Keratinocyte (primary cell): Measurements from ENCODE around the gene NR3C2. TPM values are rescaled to one million over a fixed set of nuclear protein-coding genes. Genes with fewer than 3 reads are reported as not detected.

ENCODE experiments used
- DNase-seq: peaks from one replicate; pipeline ENCODE4 v3.0.0-alpha.2; 2011; ENCODE audit warnings: low read depth, missing footprints, low spot score
- FAIRE-seq: peaks from 2 replicates; lab custom pipeline; 2011; peaks lifted over from hg19 to GRCh38; lab: Jason Lieb, UNC
- H2AFZ ChIP-seq: 2 replicates; pipeline ENCODE4 v1.6.0; 2012; ENCODE audit warnings: low read length, control low read depth, inconsistent platforms; ENCODE audit not compliant: control insufficient read depth
- H3K27ac ChIP-seq: 2 replicates; pipeline ENCODE4 v1.5.1; 2011; ENCODE audit warnings: low read length; ENCODE audit not compliant: control insufficient read depth, insufficient read depth
- H3K27me3 ChIP-seq: 3 replicates; pipeline ENCODE4 v1.6.0; 2011; ENCODE audit warnings: low read length; ENCODE audit not compliant: control insufficient read depth, insufficient read depth; ENCODE audit errors: extremely low read depth
- H3K36me3 ChIP-seq, 2 experiments: 2 replicates in 1 of 2; 3 replicates in 1 of 2; pipeline ENCODE4 v1.5.1; 2011; ENCODE audit warnings: low read length in 2 of 2, mild to moderate bottlenecking in 1 of 2; ENCODE audit not compliant: control insufficient read depth in 2 of 2, insufficient read depth in 2 of 2; ENCODE audit errors: extremely low read depth in 1 of 2
- H3K4me1 ChIP-seq: 3 replicates; pipeline ENCODE4 v1.5.1; 2011; ENCODE audit warnings: low read length; ENCODE audit not compliant: control insufficient read depth, insufficient read depth; ENCODE audit errors: extremely low read depth
- H3K4me2 ChIP-seq: 3 replicates; pipeline ENCODE4 v1.6.0; 2011; ENCODE audit warnings: low read depth, low read length; ENCODE audit not compliant: control insufficient read depth, insufficient read depth; ENCODE audit errors: extremely low read depth
- H3K4me3 ChIP-seq, 3 experiments: fragments of 200-600 bp in 1 of 3; sonication (generic) in 1 of 3; 2 replicates in 2 of 3; 3 replicates in 1 of 3; pipeline ENCODE4 v1.5.1; 2011 to 2016; ENCODE audit warnings: low read length in 3 of 3, mild to moderate bottlenecking in 3 of 3, control low read depth in 2 of 3, inconsistent platforms in 1 of 3, low read depth in 1 of 3, mixed read lengths in 1 of 3, mixed run types in 1 of 3, moderate library complexity in 1 of 3; ENCODE audit not compliant: control insufficient read depth in 2 of 3, insufficient read depth in 2 of 3; ENCODE audit errors: extremely low read depth in 1 of 3
- H3K79me2 ChIP-seq: 2 replicates; pipeline ENCODE4 v1.6.0; 2012; ENCODE audit warnings: low read length; ENCODE audit not compliant: control insufficient read depth, insufficient read depth
- H3K9ac ChIP-seq: 3 replicates; pipeline ENCODE4 v1.6.0; 2011; ENCODE audit warnings: low read length; ENCODE audit not compliant: control insufficient read depth, insufficient read depth; ENCODE audit errors: extremely low read depth
- H3K9me1 ChIP-seq: 3 replicates; pipeline ENCODE4 v1.6.0; 2011; ENCODE audit warnings: low read length; ENCODE audit not compliant: control insufficient read depth, insufficient read depth; ENCODE audit errors: extremely low read depth
- H3K9me3 ChIP-seq: 2 replicates; pipeline ENCODE4 v1.5.1; 2012; ENCODE audit warnings: low read depth, low read length; ENCODE audit not compliant: control insufficient read depth
- H4K20me1 ChIP-seq: 3 replicates; pipeline ENCODE4 v1.6.0; 2011; ENCODE audit warnings: low read length; ENCODE audit not compliant: control insufficient read depth, insufficient read depth; ENCODE audit errors: extremely low read depth
- EZH2 ChIP-seq: IDR thresholded peaks from one replicate; pipeline ENCODE4 v1.6.1; 2012; ENCODE audit warnings: inconsistent platforms, mild to moderate bottlenecking, low read length, moderate library complexity
- dilution Hi-C: fragments of 300-500 bp; cut with MboI; formaldehyde crosslinking; loops from one replicate; pipeline ENCODE4 v1.7.0; 2020; ENCODE audit warnings: low sequenced_read_pairs; ENCODE audit not compliant: extremely low pct_ligation_motif_present
- polyA plus RNA-seq, 5 experiments: library from polyadenylated mRNA; depleted of rRNA in 3 of 5; stranded (reverse) in 3 of 5; stranded (forward) in 1 of 5; unstranded in 1 of 5; fragments of >200 nt; gene quantifications; 1 replicate in 1 of 5; 2 replicates in 3 of 5; 3 replicates in 1 of 5; pipeline versions ENCODE4 v1.2.1 to v1.2.3, GENCODE V29; 2011 to 2012; ENCODE audit warnings: missing spikeins in 2 of 5, low read depth in 1 of 5, low replicate concordance in 1 of 5
- TF ChIP-seq, protein P1 (sequence below), 3 experiments: IDR thresholded peaks in 1 of 3; conservative IDR thresholded peaks in 1 of 3; optimal IDR thresholded peaks in 1 of 3; 2 replicates in 2 of 3; 3 replicates in 1 of 3; pipeline versions ENCODE3 to v1.5.1; 2011; ENCODE audit warnings: low read length in 3 of 3, mild to moderate bottlenecking in 3 of 3, moderate library complexity in 2 of 3, control low read depth in 1 of 3, inconsistent platforms in 1 of 3; ENCODE audit not compliant: insufficient read depth in 2 of 3; ENCODE audit errors: extremely low read depth in 1 of 3

Gene NR3C2
- polyA plus RNA-seq, 1 donor (not counting 4 experiments of a cell fraction or from before 2014, with no cell fraction given) = 1.5 TPM

DNA sequence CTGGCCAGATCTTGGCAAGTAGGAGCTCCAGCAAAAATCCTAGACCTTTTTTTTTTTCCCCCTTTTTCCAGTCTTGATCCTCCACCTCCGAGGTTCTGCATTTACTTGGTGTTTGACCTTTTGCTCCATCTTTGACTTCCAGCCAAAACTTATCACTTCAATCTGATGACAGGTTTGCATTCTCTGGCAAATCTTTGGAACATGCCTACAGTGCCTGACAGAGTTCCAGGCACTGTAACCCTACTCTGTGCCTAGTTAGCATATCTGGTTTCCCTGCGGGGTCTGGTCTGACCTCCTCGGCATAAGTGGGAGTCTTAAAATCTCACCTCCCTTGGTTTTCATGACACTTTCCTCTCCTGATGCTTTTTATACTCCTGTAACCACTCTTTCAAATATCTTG lies 39.4 kb upstream of the NR3C2 start:
- Histone ChIP-seq H3K9me1 (no peaks in the 10 kb centered on the region), H3K79me2 (no peaks in the 10 kb centered on the region), H2AFZ (no peak overlapping the region), H3K4me1 (no peaks in the 10 kb centered on the region), H4K20me1 (no peaks in the 10 kb centered on the region), H3K4me2 (no peak overlapping the region), H3K27ac (no peak overlapping the region), H3K27me3 (no peaks in the 10 kb centered on the region), H3K9me3 (no peaks in the 10 kb centered on the region), H3K9ac (no peak overlapping the region), H3K4me3 (no peak overlapping the region), H3K36me3 (no peaks in the 10 kb centered on the region)
- DNase-seq (no peak), FAIRE-seq (no peak)
- dilution Hi-C loops = no loop called here
- TF ChIP-seq, protein P1, sequence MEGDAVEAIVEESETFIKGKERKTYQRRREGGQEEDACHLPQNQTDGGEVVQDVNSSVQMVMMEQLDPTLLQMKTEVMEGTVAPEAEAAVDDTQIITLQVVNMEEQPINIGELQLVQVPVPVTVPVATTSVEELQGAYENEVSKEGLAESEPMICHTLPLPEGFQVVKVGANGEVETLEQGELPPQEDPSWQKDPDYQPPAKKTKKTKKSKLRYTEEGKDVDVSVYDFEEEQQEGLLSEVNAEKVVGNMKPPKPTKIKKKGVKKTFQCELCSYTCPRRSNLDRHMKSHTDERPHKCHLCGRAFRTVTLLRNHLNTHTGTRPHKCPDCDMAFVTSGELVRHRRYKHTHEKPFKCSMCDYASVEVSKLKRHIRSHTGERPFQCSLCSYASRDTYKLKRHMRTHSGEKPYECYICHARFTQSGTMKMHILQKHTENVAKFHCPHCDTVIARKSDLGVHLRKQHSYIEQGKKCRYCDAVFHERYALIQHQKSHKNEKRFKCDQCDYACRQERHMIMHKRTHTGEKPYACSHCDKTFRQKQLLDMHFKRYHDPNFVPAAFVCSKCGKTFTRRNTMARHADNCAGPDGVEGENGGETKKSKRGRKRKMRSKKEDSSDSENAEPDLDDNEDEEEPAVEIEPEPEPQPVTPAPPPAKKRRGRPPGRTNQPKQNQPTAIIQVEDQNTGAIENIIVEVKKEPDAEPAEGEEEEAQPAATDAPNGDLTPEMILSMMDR (optimal IDR thresholded peaks at IDR 0.05 in 1 of 3, IDR thresholded peaks at IDR 0.05 in 1 of 3, conservative IDR thresholded peaks at IDR 0.05 in 1 of 3; ENCODE audit: extremely low read depth in 1 of 3, insufficient read depth in 2 of 3, low read length in 3 of 3) = no peak
- TF ChIP-seq EZH2 = no peak

DNA sequence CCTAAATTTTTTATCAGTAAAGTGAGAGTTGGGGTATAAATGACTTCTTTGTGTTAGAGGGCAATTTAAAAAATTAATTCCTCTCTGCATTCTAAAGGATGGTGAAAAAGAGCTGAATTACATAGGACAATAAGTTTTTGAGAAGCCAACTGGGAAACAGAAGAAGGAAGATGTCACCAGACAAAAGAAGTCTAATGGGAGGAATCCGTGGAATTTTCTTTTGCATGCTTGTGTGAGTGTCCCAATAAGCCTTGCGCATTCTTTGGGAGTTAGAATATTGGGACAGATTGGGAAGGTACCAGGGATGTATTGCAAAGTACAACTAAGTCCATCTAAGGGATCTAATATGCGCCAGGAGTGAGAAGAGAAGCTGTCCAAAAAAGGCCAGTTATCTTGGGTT lies 35.1 kb upstream of the NR3C2 start:
- dilution Hi-C loops = no loop called here
- no peaks in the 10 kb centered on the region for H3K9me3 ChIP-seq

More for the DNA sequence above, 35.1 kb upstream of the NR3C2 start:
- Histone ChIP-seq H3K27ac (no peak overlapping the region), H3K36me3 (no peaks in the 10 kb centered on the region), H3K9ac (no peak overlapping the region), H2AFZ (no peak overlapping the region), H3K4me3 (no peak overlapping the region), H4K20me1 (no peaks in the 10 kb centered on the region), H3K27me3 (no peaks in the 10 kb centered on the region), H3K9me1 (no peaks in the 10 kb centered on the region), H3K4me1 (no peaks in the 10 kb centered on the region), H3K4me2 (no peak overlapping the region), H3K79me2 (no peaks in the 10 kb centered on the region)
- DNase-seq = no peak
- TF ChIP-seq, protein P1 (optimal IDR thresholded peaks at IDR 0.05 in 1 of 3, IDR thresholded peaks at IDR 0.05 in 1 of 3, conservative IDR thresholded peaks at IDR 0.05 in 1 of 3; ENCODE audit: extremely low read depth in 1 of 3, insufficient read depth in 2 of 3, low read length in 3 of 3) = no peak
- no peak for TF ChIP-seq EZH2
- FAIRE-seq = no peak
